Activated CD4-positive, alpha-beta T cell treated with anti-CD3 and anti-CD28 coated beads, Interleukin-2, amount 50 U/mL, for 4 hours (primary cell): ENCODE measurements around the gene RGPD5.
"Not testable (repeated sequence)": the region's sequence is repeated elsewhere in the genome, so short reads cannot be mapped to it uniquely, and the experiment has no call there.

Experiments
- DNase-seq, 2 experiments: peaks; one replicate each; pipeline ENCODE4 v3.0.0-alpha.2; 2020

Gene RGPD5

GRCh38 chr2:109894141-109894540 is 100.0 kb downstream of the RGPD5 start:
- not testable (repeated sequence) for DNase-seq

GRCh38 chr2:109895090-109895869 is 101.2 kb downstream of the RGPD5 start:
- DNase-seq = not testable (repeated sequence)

- DNase-seq = not testable (repeated sequence)
These were observed 102.1 kb downstream of the RGPD5 start for GRCh38 chr2:109896212-109896611.

GRCh38 chr2:109897769-109898461 is 103.8 kb downstream of the RGPD5 start:
- DNase-seq = not testable (repeated sequence)

GRCh38 chr2:109898462-109899336 is 104.6 kb downstream of the RGPD5 start, which contains the start of gene LIMS3:
TSS of gene LIMS3 (plus strand) at chr2:109898688. CDS start at chr2:109898729, 41 bp downstream.
- DNase-seq = not testable (repeated sequence)

DNA sequence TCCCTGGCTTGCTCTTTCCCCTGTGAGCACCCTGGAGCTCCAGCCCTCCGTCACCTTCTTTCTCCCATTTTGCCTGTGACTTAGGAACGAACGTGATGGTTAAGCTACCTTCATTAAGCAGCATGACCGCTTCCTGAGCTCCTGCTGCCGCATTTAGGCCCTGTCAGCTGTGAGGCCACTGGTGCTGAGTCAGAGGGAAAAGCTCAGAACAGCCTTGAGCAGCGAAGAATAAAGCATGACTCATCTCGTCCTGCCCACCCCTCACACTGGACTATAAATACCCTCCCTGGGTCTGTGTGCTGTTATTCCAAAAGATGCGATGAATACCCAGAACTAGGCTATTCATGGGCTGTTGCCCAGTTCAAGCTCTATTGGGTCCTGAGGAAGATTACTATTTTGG is 111.7 kb downstream of the RGPD5 start:
- DNase-seq = not testable (repeated sequence)
